ENCODE data around the gene SIX5.

Gene SIX5

DNA sequence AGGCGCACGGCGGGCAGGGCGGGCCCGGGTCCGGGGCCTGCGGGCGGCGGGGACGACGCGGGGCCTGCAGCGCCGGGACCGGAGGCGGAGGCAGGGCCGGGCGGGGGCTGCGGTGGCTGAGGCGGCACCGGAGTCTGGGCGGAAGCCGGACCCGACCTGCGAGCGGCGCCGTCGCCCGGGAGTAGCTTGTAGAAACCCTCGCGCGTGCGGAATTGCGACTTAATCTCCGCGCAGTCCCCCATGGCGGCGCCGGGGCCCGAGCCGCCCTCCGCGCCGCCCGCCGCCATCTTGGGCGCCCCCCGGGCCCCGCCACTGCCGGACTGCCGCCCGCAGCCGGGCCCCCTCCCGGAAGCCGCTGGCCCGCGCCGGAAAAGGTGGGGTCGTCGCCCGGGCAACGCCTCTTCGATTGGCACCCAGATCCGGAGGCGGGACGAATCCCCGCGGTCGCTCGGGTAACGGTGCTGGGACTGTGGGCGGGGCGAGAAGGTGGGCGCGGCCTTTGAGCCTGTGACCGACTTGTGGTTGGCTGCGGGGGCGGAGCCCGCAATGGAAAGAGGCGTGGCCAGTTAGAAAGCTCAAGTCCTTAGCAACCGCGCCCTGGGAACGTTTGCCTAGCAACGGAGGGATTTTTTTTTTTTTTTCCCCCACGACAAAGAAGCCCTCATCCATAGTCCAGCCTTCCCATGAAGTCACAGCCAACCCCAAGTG, 23.6 kb upstream of the SIX5 start, which contains the start of gene DMWD (continued):
- TF ChIP-seq, protein P1, sequence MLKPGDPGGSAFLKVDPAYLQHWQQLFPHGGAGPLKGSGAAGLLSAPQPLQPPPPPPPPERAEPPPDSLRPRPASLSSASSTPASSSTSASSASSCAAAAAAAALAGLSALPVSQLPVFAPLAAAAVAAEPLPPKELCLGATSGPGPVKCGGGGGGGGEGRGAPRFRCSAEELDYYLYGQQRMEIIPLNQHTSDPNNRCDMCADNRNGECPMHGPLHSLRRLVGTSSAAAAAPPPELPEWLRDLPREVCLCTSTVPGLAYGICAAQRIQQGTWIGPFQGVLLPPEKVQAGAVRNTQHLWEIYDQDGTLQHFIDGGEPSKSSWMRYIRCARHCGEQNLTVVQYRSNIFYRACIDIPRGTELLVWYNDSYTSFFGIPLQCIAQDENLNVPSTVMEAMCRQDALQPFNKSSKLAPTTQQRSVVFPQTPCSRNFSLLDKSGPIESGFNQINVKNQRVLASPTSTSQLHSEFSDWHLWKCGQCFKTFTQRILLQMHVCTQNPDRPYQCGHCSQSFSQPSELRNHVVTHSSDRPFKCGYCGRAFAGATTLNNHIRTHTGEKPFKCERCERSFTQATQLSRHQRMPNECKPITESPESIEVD (tag by site-specific recombination; IDR thresholded peaks at IDR 0.05), result no peak
- TF ChIP-seq ZNF121 (tag by site-specific recombination; IDR thresholded peaks at IDR 0.05) (no peak), SALL2 (tag by site-specific recombination; IDR thresholded peaks at IDR 0.05; ENCODE audit: borderline replicate concordance) (no peak), ZNF223 (tag by site-specific recombination; IDR thresholded peaks at IDR 0.05) (no peak), KLF8 (tag by site-specific recombination; IDR thresholded peaks at IDR 0.05) (0 out of 2 replicates have a peak, but pooled peaks have one; percentile 26), TRIM28 (IDR thresholded peaks at IDR 0.05; ENCODE audit: borderline replicate concordance, low read length) (no peak), ZSCAN16 (tag by site-specific recombination; IDR thresholded peaks at IDR 0.05) (no peak), ZNF791 (tag by site-specific recombination; IDR thresholded peaks at IDR 0.05) (no peak), ZNF214 (tag by site-specific recombination; IDR thresholded peaks at IDR 0.05; ENCODE audit: borderline replicate concordance) (no peak), MYNN (tag by site-specific recombination; IDR thresholded peaks at IDR 0.05; ENCODE audit: borderline replicate concordance) (peak; percentile 99), SP2 (tag by site-specific recombination; IDR thresholded peaks at IDR 0.05) (peak; percentile 90), ZNF558 (tag by site-specific recombination; IDR thresholded peaks at IDR 0.05) (no peak), ZNF48 (tag by site-specific recombination; IDR thresholded peaks at IDR 0.05) (no peak), ZNF596 (tag by site-specific recombination; IDR thresholded peaks at IDR 0.05) (no peak), ZBTB49 (tag by site-specific recombination; IDR thresholded peaks at IDR 0.05; ENCODE audit: low read depth) (no peak), ZBTB8A (tag by site-specific recombination; IDR thresholded peaks at IDR 0.05) (peak; percentile 15; the same call in 1 of the 2 replicates), ZNF391 (tag by site-specific recombination; IDR thresholded peaks at IDR 0.05; ENCODE audit: borderline replicate concordance, low read depth) (no peak), ZNF354C (tag by site-specific recombination; IDR thresholded peaks at IDR 0.05; ENCODE audit: borderline replicate concordance, low read depth) (no peak)
- TF ChIP-seq, protein P2, sequence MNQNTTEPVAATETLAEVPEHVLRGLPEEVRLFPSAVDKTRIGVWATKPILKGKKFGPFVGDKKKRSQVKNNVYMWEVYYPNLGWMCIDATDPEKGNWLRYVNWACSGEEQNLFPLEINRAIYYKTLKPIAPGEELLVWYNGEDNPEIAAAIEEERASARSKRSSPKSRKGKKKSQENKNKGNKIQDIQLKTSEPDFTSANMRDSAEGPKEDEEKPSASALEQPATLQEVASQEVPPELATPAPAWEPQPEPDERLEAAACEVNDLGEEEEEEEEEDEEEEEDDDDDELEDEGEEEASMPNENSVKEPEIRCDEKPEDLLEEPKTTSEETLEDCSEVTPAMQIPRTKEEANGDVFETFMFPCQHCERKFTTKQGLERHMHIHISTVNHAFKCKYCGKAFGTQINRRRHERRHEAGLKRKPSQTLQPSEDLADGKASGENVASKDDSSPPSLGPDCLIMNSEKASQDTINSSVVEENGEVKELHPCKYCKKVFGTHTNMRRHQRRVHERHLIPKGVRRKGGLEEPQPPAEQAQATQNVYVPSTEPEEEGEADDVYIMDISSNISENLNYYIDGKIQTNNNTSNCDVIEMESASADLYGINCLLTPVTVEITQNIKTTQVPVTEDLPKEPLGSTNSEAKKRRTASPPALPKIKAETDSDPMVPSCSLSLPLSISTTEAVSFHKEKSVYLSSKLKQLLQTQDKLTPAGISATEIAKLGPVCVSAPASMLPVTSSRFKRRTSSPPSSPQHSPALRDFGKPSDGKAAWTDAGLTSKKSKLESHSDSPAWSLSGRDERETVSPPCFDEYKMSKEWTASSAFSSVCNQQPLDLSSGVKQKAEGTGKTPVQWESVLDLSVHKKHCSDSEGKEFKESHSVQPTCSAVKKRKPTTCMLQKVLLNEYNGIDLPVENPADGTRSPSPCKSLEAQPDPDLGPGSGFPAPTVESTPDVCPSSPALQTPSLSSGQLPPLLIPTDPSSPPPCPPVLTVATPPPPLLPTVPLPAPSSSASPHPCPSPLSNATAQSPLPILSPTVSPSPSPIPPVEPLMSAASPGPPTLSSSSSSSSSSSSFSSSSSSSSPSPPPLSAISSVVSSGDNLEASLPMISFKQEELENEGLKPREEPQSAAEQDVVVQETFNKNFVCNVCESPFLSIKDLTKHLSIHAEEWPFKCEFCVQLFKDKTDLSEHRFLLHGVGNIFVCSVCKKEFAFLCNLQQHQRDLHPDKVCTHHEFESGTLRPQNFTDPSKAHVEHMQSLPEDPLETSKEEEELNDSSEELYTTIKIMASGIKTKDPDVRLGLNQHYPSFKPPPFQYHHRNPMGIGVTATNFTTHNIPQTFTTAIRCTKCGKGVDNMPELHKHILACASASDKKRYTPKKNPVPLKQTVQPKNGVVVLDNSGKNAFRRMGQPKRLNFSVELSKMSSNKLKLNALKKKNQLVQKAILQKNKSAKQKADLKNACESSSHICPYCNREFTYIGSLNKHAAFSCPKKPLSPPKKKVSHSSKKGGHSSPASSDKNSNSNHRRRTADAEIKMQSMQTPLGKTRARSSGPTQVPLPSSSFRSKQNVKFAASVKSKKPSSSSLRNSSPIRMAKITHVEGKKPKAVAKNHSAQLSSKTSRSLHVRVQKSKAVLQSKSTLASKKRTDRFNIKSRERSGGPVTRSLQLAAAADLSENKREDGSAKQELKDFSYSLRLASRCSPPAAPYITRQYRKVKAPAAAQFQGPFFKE (tag by site-specific recombination; IDR thresholded peaks at IDR 0.05; ENCODE audit: borderline replicate concordance), result no peak
- TF ChIP-seq, protein P3, sequence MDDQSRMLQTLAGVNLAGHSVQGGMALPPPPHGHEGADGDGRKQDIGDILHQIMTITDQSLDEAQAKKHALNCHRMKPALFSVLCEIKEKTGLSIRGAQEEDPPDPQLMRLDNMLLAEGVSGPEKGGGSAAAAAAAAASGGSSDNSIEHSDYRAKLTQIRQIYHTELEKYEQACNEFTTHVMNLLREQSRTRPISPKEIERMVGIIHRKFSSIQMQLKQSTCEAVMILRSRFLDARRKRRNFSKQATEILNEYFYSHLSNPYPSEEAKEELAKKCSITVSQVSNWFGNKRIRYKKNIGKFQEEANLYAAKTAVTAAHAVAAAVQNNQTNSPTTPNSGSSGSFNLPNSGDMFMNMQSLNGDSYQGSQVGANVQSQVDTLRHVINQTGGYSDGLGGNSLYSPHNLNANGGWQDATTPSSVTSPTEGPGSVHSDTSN (CRISPR knock-in tag; IDR thresholded peaks at IDR 0.05), result peak; percentile 46; the same call in 1 of the 2 replicates
